ENCODE data around the gene TRIM37. TPM values are rescaled to one million over a fixed set of nuclear protein-coding genes. Genes with fewer than 3 reads are reported as not detected.
A peak's percentile ranks its signal among the peaks of the same experiment; 100 is the strongest.

TRIM37 gene, protein sequence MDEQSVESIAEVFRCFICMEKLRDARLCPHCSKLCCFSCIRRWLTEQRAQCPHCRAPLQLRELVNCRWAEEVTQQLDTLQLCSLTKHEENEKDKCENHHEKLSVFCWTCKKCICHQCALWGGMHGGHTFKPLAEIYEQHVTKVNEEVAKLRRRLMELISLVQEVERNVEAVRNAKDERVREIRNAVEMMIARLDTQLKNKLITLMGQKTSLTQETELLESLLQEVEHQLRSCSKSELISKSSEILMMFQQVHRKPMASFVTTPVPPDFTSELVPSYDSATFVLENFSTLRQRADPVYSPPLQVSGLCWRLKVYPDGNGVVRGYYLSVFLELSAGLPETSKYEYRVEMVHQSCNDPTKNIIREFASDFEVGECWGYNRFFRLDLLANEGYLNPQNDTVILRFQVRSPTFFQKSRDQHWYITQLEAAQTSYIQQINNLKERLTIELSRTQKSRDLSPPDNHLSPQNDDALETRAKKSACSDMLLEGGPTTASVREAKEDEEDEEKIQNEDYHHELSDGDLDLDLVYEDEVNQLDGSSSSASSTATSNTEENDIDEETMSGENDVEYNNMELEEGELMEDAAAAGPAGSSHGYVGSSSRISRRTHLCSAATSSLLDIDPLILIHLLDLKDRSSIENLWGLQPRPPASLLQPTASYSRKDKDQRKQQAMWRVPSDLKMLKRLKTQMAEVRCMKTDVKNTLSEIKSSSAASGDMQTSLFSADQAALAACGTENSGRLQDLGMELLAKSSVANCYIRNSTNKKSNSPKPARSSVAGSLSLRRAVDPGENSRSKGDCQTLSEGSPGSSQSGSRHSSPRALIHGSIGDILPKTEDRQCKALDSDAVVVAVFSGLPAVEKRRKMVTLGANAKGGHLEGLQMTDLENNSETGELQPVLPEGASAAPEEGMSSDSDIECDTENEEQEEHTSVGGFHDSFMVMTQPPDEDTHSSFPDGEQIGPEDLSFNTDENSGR
- 30.1 and 36.2 TPM in 2 replicates for total RNA-seq (2014; rRNA removed; shearing (Covaris generic); ENCODE audit: low replicate concordance)

DNA sequence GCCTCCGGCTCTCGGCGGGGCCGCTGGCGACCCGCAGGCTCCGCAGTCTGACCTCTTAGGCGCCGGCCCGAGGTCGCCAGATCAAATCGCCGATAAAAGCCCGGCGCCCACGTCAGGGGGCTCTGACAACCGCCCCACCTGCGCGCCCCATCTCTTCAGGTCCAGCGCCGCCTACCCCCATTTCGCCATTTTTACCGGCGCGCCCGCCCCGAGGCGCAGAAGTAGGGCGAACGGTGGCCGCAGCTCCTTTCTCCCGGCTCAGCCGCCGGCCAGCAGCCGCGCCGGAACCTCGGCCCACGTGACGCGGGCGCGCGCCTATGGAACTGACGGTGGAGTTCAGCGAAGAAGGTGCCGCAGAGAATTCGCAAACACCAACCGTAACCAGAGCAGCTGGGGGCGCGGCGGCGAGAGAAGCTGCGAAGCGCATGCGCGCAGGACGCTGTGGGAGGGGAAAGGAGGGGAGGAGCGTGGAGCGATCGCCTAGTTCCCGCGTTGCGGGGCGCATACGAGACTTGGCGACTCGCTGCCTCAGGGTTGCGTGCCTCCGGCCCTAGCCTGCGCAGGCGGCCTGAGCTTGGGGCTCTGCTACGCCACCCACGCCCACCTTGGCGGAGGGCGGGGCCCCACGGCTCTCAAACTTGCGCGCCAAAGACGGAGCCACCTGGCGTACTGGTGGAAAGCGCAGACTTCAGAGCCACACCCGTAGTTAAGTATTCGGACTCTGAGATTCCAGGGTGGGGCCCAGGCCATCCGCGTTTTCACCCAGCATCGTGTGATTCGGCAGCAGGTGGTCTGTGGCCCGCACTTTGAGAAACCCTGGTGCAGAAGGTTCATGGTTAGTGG, at the start of gene TRIM37:
Gene TRIM37, minus strand, starts transcription at position 418 of the 843 bp plus-strand sequence. CDS start 419 bp downstream, outside the sequence.
- peaks cover 79% of the 10 kb centered on the region for H3K79me2 ChIP-seq (ENCODE audit: low read length)
- peak; percentile 100 for DNase-seq
- H3K4me3 ChIP-seq (ENCODE audit: low read length): peak within 1 kb of the TSS; percentile 88
- H2AFZ ChIP-seq (ENCODE audit: low read length): peak within 1 kb of the TSS; percentile 61; the same call in 1 of the 2 replicates
- H3K36me3 ChIP-seq (ENCODE audit: insufficient read depth, low read length): peaks cover 18% of the 10 kb centered on the region; the same call in 1 of the 2 replicates
- H3K27me3 ChIP-seq (ENCODE audit: low read length): no peaks in the 10 kb centered on the region
- H3K9me2 ChIP-seq (replicated peaks; ENCODE audit: insufficient read depth, low read length): no peaks in the 10 kb centered on the region
- H3K4me1 ChIP-seq (ENCODE audit: low read length): peaks cover 28% of the 10 kb centered on the region
- no peaks in the 10 kb centered on the region for H3K9me3 ChIP-seq (ENCODE audit: low read length)
- peak within 1 kb of the TSS; percentile 93 for H3K4me2 ChIP-seq (ENCODE audit: low read depth, low read length, poor library complexity, severe bottlenecking)
- H3K9ac ChIP-seq (ENCODE audit: low read length): peak within 1 kb of the TSS; percentile 90
- H4K20me1 ChIP-seq (ENCODE audit: insufficient read depth, low read depth, low read length): no peaks in the 10 kb centered on the region
- H3K27ac ChIP-seq (ENCODE audit: low read length): peak within 1 kb of the TSS; percentile 78

DNA sequence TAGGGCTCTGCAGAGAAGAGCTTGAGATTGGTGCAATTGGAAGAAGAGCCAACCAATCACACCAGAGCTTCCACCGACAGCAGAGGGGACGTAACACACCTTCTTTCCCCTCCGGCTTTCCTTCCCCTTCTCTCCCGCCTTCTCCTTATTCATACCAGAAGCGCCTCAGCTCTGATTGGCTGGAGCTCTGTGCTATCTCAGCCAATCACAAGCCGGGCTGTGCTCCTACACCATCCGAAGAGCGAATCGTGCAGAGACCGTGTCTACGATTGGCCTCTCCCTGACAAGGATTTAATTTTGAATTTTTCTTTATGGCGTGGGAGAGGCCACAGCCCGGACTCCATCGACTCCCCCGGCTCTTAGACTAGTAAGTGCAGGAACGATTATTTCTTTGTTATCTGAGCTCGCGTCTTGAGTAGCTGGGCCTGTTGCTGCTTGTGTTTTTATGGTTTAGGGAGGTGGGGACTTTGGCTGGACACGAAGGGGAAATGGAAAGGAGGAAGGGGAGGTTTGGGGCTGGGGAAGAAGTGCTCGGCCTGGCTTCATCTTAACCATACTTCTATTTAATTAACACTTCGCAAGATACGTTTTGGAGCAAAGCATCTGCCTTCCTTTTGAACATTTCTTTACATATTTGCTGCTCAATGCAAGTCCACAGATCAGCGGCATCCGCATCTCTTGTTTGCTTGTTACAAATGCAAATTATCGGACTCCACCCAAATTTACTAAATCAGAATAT, 48.9 kb upstream of the TRIM37 start, which contains the start of gene PRR11:
Gene PRR11, plus strand, starts transcription at position 308 of the 739 bp plus-strand sequence. CDS start 14,007 bp downstream, outside the sequence.
- Histone ChIP-seq H3K4me1 (ENCODE audit: low read length) (peaks cover 73% of the 10 kb centered on the region), H3K4me2 (ENCODE audit: low read depth, low read length, poor library complexity, severe bottlenecking) (peak within 1 kb of the TSS; percentile 90), H3K9ac (ENCODE audit: low read length) (peak within 1 kb of the TSS; percentile 92), H3K9me3 (ENCODE audit: low read length) (no peaks in the 10 kb centered on the region), H3K27me3 (ENCODE audit: low read length) (no peaks in the 10 kb centered on the region), H3K27ac (ENCODE audit: low read length) (peak within 1 kb of the TSS; percentile 90), H3K4me3 (ENCODE audit: low read length) (peak within 1 kb of the TSS; percentile 92), H3K9me2 (replicated peaks; ENCODE audit: insufficient read depth, low read length) (no peaks in the 10 kb centered on the region), H3K36me3 (ENCODE audit: insufficient read depth, low read length) (peaks cover 11% of the 10 kb centered on the region; the same call in 1 of the 2 replicates), H2AFZ (ENCODE audit: low read length) (peak within 1 kb of the TSS; percentile 38; the same call in 1 of the 2 replicates), H4K20me1 (ENCODE audit: insufficient read depth, low read depth, low read length) (no peaks in the 10 kb centered on the region), H3K79me2 (ENCODE audit: low read length) (peaks cover 91% of the 10 kb centered on the region)
- DNase-seq: peak; percentile 99

DNA sequence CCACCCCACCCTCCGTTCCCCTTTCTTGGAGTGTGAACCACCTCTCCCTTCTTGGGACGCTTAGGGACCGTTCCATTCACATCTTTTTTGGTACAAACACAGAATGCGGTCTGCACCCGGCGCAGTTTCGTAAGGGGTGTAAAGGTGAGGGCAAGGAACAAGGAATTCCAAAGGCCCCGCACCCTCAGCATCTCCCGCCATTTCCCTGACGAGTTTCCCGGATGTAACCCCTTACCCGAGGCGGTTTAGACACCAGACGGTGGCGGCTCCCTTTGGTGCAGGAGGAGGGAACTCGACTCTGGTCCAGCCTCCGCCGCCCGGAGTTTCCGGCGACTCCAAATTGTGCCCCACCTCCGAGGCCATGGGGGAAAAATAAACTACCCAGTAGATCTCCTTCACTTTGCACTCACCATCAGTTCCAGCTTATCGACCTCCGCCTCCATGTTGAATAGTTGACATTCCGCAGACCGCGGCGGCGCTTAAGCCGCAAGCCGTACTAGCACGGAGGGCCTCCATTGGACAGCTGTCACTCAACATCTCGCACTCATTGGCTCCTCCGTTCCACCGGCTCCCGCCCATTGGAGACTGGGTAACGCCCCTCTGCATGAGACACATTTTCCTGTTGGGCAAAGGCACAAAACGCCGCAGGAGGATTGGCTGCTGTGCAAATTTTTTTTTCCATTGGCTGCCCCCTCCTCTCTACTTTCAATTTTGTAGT, 48.2 kb upstream of the TRIM37 start, which contains the start of gene SKA2:
Gene SKA2, minus strand, starts transcription at position 466 of the 718 bp plus-strand sequence. Its CDS starts 23 bp downstream, at position 443.
- no peaks in the 10 kb centered on the region for H3K9me2 ChIP-seq (replicated peaks; ENCODE audit: insufficient read depth, low read length)
- peaks cover 9% of the 10 kb centered on the region; the same call in 1 of the 2 replicates for H3K36me3 ChIP-seq (ENCODE audit: insufficient read depth, low read length)
- H2AFZ ChIP-seq (ENCODE audit: low read length): peak within 1 kb of the TSS; percentile 38; the same call in 1 of the 2 replicates
- peak within 1 kb of the TSS; percentile 92 for H3K4me3 ChIP-seq (ENCODE audit: low read length)
- no peaks in the 10 kb centered on the region for H3K9me3 ChIP-seq (ENCODE audit: low read length)
- peaks cover 70% of the 10 kb centered on the region for H3K4me1 ChIP-seq (ENCODE audit: low read length)
- no peaks in the 10 kb centered on the region for H4K20me1 ChIP-seq (ENCODE audit: insufficient read depth, low read depth, low read length)
- peaks cover 91% of the 10 kb centered on the region for H3K79me2 ChIP-seq (ENCODE audit: low read length)
- peak within 1 kb of the TSS; percentile 90 for H3K4me2 ChIP-seq (ENCODE audit: low read depth, low read length, poor library complexity, severe bottlenecking)
- peak within 1 kb of the TSS; percentile 92 for H3K9ac ChIP-seq (ENCODE audit: low read length)
- DNase-seq: no peak
- no peaks in the 10 kb centered on the region for H3K27me3 ChIP-seq (ENCODE audit: low read length)
- H3K27ac ChIP-seq (ENCODE audit: low read length): peak within 1 kb of the TSS; percentile 90

DNA sequence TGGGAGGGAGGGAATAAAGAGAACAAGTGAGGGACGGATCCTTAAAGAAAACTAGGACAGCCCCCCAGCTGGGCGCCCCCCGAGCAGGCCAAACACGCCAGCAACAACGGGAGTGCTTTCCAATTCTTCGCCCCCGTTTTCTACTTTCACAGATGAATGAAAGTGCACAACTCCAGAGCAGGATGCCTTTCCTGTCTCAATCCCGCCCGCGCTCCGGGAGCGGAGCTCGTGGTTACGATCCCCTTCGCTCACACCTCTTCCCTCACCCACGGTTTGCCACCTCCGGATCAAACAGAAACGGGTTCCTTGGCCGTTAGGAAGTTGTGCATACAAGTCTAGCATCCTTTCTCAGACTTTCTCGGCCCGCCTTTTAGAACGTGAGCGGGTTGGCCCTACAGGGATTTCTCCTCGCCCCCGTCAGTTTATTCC, 47.6 kb upstream of the TRIM37 start:
- peak overlapping the region; percentile 92 for H3K4me3 ChIP-seq (ENCODE audit: low read length)
- H3K27ac ChIP-seq (ENCODE audit: low read length): peak overlapping the region; percentile 90
- H3K36me3 ChIP-seq (ENCODE audit: insufficient read depth, low read length): peaks cover 13% of the 10 kb centered on the region; the same call in 1 of the 2 replicates
- H3K4me1 ChIP-seq (ENCODE audit: low read length): peaks cover 64% of the 10 kb centered on the region
- peak overlapping the region; percentile 92 for H3K9ac ChIP-seq (ENCODE audit: low read length)
- peak overlapping the region; percentile 77 for H3K4me2 ChIP-seq (ENCODE audit: low read depth, low read length, poor library complexity, severe bottlenecking)
- no peaks in the 10 kb centered on the region for H3K9me3 ChIP-seq (ENCODE audit: low read length)
- H3K79me2 ChIP-seq (ENCODE audit: low read length): peaks cover 91% of the 10 kb centered on the region
- H3K9me2 ChIP-seq (replicated peaks; ENCODE audit: insufficient read depth, low read length): no peaks in the 10 kb centered on the region
- H3K27me3 ChIP-seq (ENCODE audit: low read length): no peaks in the 10 kb centered on the region
- peak overlapping the region; percentile 27; the same call in 1 of the 2 replicates for H2AFZ ChIP-seq (ENCODE audit: low read length)
- H4K20me1 ChIP-seq (ENCODE audit: insufficient read depth, low read depth, low read length): no peaks in the 10 kb centered on the region
- peak; percentile 73 for DNase-seq

DNA sequence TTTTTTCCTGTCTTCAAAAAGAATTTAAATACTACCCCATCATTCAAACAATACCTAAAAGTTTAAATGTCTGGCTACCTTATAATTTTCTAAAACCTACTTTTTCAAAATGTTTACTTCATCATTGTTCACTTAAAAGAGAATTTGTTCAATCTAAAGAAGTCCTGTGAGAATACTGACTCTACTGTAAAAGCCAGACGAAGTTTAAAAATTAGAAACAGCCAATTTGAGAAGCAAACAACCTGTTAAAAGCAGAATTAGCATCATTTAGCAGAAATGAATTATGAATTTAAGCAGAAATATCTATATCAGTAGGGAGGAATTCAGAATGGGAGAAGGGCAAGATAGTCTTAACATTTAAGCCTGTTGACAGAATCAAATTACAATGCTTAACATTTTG, 46.2 kb upstream of the TRIM37 start:
- H3K36me3 ChIP-seq (ENCODE audit: insufficient read depth, low read length): peaks cover 18% of the 10 kb centered on the region; the same call in 1 of the 2 replicates
- H3K9me3 ChIP-seq (ENCODE audit: low read length): no peaks in the 10 kb centered on the region
- peaks cover 50% of the 10 kb centered on the region for H3K4me1 ChIP-seq (ENCODE audit: low read length)
- H3K9me2 ChIP-seq (replicated peaks; ENCODE audit: insufficient read depth, low read length): no peaks in the 10 kb centered on the region
- peak overlapping the region; percentile 92 for H3K9ac ChIP-seq (ENCODE audit: low read length)
- H3K27ac ChIP-seq (ENCODE audit: low read length): peak overlapping the region; percentile 58
- no peak for DNase-seq
- H3K79me2 ChIP-seq (ENCODE audit: low read length): peaks cover 91% of the 10 kb centered on the region
- no peaks in the 10 kb centered on the region for H4K20me1 ChIP-seq (ENCODE audit: insufficient read depth, low read depth, low read length)
- H3K4me2 ChIP-seq (ENCODE audit: low read depth, low read length, poor library complexity, severe bottlenecking): peak overlapping the region; percentile 77
- H2AFZ ChIP-seq (ENCODE audit: low read length): no peak overlapping the region
- H3K27me3 ChIP-seq (ENCODE audit: low read length): no peaks in the 10 kb centered on the region
- peak overlapping the region; percentile 92 for H3K4me3 ChIP-seq (ENCODE audit: low read length)

DNA sequence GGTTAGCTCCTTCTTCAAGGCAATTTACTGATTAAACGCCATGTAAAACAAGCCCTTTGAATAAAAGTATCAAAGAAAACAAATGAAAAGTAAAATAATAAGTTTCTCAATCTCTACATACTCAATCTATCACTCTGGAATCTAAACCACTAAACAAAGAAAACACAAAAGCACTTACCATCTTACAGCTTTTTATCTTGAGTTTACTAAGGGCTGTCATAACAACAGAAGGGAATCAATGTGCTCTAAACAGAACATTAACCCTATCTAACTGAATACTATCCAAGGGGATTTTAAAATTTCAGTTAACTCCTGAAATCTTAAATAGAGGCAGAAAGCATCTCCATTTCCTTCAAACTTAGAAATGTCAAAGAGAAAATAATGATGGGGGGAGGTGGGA, 44.9 kb upstream of the TRIM37 start:
- H3K9ac ChIP-seq (ENCODE audit: low read length): no peak overlapping the region
- H3K27me3 ChIP-seq (ENCODE audit: low read length): no peaks in the 10 kb centered on the region
- H3K9me2 ChIP-seq (replicated peaks; ENCODE audit: insufficient read depth, low read length): no peaks in the 10 kb centered on the region
- H4K20me1 ChIP-seq (ENCODE audit: insufficient read depth, low read depth, low read length): no peaks in the 10 kb centered on the region
- DNase-seq: no peak
- H3K27ac ChIP-seq (ENCODE audit: low read length): no peak overlapping the region
- no peak overlapping the region for H3K4me3 ChIP-seq (ENCODE audit: low read length)
- H3K79me2 ChIP-seq (ENCODE audit: low read length): peaks cover 91% of the 10 kb centered on the region
- no peaks in the 10 kb centered on the region for H3K9me3 ChIP-seq (ENCODE audit: low read length)
- H3K4me1 ChIP-seq (ENCODE audit: low read length): peaks cover 37% of the 10 kb centered on the region
- peaks cover 18% of the 10 kb centered on the region; the same call in 1 of the 2 replicates for H3K36me3 ChIP-seq (ENCODE audit: insufficient read depth, low read length)
- no peak overlapping the region for H2AFZ ChIP-seq (ENCODE audit: low read length)
- peak overlapping the region; percentile 77 for H3K4me2 ChIP-seq (ENCODE audit: low read depth, low read length, poor library complexity, severe bottlenecking)

Measured in Karpas-422 (cell line).